SH-SY5Y (cell line): ENCODE measurements around the gene RIMKLB.

Source experiments
- GATA2 ChIP-seq: IDR thresholded peaks from 2 replicates; pipeline ENCODE4 v1.6.1; 2011; ENCODE audit warnings: mild to moderate bottlenecking, low read depth, low read length
- GATA3 ChIP-seq: IDR thresholded peaks from 2 replicates; pipeline ENCODE4 v1.6.1; 2011; ENCODE audit warnings: low read depth, mild to moderate bottlenecking, low read length, moderate library complexity

Gene RIMKLB

DNA sequence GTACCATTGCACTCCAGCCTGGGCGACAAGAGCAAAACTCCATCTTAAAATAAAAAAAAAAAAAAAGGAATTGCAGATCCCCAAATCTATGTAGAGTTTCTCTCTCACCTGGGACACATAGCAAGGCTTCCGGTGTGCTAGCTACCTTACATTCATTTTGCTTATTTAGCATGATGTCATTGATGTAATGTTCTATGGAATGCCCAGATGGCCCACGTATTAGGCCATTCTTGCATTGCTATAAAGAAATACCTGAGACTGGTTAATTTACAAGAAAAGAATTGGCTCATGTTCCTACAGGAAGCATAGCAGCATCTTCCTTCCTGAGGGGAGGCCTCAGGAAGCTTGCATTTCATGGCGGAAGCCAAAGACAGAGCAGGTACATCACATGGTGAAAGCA lies 87.7 kb downstream of the RIMKLB start:
- TF ChIP-seq GATA3 (no peak), GATA2 (no peak)

DNA sequence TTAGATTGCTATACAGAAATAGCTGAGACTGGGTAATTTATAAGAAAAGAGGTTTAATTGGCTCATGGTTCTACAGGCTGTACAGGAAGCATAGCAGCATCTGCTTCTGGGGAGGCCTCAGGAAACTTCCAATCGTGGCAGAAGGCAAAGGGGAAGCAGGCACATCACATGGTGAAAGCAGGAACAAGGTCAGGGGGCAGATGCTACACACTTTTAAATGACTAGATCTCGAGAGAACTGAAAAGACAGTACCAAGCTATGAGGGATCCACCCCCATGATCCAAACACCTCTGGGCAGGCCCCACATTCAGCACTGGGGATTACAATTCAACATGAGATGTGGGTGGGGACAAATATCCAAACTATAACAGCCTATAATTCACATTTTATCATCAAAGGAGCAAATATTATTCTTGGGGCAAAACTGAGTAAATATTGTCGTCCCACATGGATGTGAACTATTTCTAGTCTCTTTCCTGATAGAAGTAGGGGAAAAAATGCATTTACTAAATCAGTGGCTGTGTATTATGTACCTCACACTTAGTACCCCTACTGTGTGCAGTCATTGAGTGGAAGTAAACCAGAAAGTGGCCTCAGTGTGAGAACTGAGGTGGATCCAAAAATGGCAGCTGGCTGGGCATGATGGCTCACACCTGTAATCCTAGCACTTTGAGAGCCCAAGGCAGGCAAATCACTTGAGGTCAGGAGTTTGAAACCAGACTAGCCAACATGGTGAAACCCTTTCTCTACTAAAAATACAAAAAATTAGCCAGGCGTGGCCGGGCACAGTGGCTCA lies 99.2 kb downstream of the RIMKLB start:
- no peak for TF ChIP-seq GATA2
- TF ChIP-seq GATA3: no peak

- TF ChIP-seq GATA2 (no peak), GATA3 (no peak)
Measured at GRCh38 chr12:8813572-8814357, 116.0 kb downstream of the RIMKLB start.

- TF ChIP-seq GATA3: no peak
- TF ChIP-seq GATA2: no peak
Measured at GRCh38 chr12:8816448-8817050, 118.8 kb downstream of the RIMKLB start.

- TF ChIP-seq GATA3: no peak
- TF ChIP-seq GATA2: no peak
Measured at GRCh38 chr12:8817856-8818255, 120.1 kb downstream of the RIMKLB start.

DNA sequence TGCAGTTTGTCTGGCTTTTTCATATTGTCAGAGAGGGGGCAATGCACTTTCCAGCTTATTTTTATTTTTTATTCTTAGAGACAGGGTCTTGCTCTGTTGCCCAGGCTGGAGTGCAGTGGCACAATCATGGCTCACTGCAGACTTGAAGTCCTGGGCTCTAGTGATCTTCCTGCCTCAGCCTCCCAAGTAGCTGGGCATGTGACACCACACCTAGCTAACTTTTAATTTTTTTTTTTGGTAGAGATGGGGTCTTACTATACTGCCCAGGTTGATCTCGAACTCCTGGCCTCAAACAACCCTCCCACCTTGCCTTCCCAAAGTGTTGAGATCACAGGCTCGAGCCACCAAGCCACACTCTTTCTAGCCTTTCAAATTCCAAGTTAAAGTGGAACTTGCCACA lies 120.7 kb downstream of the RIMKLB start:
- no peak for TF ChIP-seq GATA2
- no peak for TF ChIP-seq GATA3

DNA sequence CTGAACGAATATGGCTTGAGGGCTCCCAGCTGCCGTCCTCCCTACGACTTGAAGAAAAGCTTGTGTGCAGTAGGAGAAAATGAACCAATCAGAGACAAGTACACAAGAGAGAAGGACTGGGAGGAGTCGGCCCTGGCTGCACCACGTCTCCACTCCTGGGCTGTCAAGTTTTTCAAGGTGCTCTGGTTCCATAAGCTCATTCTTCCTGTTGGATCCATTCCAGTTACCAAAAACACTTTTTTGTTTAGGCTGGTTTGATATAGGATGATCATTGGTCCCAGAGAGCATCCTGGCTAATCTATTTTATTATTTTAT lies 121.8 kb downstream of the RIMKLB start:
- TF ChIP-seq GATA2 (no peak), GATA3 (no peak)

- TF ChIP-seq GATA2: no peak
- TF ChIP-seq GATA3: no peak
Measured at GRCh38 chr12:8821591-8821990, 123.8 kb downstream of the RIMKLB start.

DNA sequence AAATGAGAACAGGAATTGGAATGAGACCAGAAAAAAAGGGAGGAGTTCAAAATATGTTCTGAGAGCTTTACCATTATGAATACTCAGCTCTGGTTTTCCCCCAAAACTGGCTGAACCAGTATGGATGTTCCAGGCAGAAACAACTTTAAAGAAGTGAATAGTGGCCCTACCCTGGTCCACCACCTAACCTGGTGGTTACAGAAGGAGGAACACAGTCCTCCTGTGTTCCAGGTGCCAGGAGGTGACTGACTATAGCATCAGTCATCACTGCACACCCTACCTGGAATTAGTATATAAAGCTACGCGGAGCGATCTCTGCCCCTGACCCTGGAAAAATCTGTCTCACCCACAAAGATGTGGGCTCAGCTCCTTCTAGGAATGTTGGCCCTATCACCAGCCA lies 124.5 kb downstream of the RIMKLB start, which contains the start of gene A2ML1:
Gene A2ML1, plus strand, starts transcription at position 324 of the 400 bp plus-strand sequence. Its CDS starts 31 bp downstream, at position 355.
- no peak for TF ChIP-seq GATA3
- TF ChIP-seq GATA2: no peak

- no peak for TF ChIP-seq GATA3
- TF ChIP-seq GATA2: no peak
Measured at GRCh38 chr12:8823565-8824300, 125.9 kb downstream of the RIMKLB start.

DNA sequence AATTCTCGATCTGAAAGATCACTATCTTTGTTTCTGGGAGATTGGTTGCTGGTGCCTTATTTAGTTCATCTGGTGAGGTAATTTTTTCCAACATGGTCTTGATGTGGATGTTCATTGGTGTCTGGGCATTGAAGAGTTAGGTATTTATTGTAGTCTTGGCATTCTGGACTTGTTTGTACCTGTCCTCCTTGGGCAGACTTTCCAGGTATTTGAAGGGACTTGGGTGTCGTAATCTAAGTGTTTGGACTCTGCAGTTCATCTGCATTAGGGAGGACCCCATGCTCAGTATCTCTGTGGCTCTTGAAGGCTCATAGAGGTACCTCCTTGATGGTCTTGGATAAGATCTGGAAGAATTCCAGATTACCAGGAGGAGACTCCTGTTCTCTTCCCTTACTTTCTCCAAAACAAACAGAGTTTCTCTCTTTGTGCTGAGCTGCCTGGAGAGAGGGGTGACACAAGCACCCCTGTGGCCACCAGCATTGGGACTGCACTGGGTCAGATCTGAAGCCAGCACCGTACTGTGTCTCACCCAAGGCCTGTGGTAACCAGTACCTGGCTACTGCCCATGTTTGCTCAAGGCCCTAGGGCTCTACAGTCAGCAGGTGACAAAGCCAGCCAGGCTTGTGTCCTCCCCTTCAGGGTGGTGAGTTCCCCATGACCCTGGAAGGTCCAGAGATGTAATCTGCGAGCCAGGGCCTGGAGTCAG lies 129.9 kb downstream of the RIMKLB start:
- TF ChIP-seq GATA3 (no peak), GATA2 (no peak)

- TF ChIP-seq GATA3 (no peak), GATA2 (no peak)
Measured at GRCh38 chr12:8828257-8829124, 130.7 kb downstream of the RIMKLB start.
